Choroid plexus epithelial cell (primary cell): ENCODE results near the gene AP4S1.

Source experiments
- DNase-seq: peaks from one replicate; pipeline ENCODE4 v3.0.0-alpha.2; 2010; ENCODE audit warnings: low read depth
- H3K4me3 ChIP-seq: 2 replicates; pipeline ENCODE4 v1.5.1; 2011; ENCODE audit warnings: low read depth, mild to moderate bottlenecking, control low read depth, low read length, moderate library complexity
- TF ChIP-seq, protein P1 (sequence below): conservative IDR thresholded peaks from 2 replicates; pipeline ENCODE4 v1.5.1; 2011; ENCODE audit warnings: low read depth, mild to moderate bottlenecking, control low read depth, inconsistent platforms, low read length, moderate library complexity

The AP4S1 gene

DNA sequence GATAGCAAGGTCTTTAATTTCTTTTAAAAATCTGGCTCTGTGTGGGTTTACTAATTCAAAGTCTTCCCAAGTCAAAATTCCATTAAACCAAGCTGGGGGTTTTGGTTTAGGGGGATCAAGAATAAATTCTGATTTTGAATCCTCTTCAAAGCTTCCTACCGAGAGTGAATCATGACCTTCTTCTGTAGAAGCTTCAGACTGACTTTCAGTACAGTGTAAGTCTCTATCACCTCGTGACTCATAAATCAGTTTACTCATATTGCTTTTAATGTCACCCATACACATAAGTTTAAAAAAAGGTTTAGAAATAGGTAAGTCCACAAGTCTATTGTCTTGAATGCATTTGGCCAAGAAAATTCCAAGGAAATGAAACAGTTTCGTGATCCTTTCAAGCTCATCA lies 81.3 kb downstream of the AP4S1 start:
- no peak overlapping the region for H3K4me3 ChIP-seq
- TF ChIP-seq, protein P1, sequence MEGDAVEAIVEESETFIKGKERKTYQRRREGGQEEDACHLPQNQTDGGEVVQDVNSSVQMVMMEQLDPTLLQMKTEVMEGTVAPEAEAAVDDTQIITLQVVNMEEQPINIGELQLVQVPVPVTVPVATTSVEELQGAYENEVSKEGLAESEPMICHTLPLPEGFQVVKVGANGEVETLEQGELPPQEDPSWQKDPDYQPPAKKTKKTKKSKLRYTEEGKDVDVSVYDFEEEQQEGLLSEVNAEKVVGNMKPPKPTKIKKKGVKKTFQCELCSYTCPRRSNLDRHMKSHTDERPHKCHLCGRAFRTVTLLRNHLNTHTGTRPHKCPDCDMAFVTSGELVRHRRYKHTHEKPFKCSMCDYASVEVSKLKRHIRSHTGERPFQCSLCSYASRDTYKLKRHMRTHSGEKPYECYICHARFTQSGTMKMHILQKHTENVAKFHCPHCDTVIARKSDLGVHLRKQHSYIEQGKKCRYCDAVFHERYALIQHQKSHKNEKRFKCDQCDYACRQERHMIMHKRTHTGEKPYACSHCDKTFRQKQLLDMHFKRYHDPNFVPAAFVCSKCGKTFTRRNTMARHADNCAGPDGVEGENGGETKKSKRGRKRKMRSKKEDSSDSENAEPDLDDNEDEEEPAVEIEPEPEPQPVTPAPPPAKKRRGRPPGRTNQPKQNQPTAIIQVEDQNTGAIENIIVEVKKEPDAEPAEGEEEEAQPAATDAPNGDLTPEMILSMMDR, result no peak
- DNase-seq, result peak; percentile 40

- DNase-seq, result no peak
- no peak overlapping the region for H3K4me3 ChIP-seq
- TF ChIP-seq, protein P1, result no peak
Observed at GRCh38 chr14:31109257-31109656, 83.8 kb downstream of the AP4S1 start.

DNA sequence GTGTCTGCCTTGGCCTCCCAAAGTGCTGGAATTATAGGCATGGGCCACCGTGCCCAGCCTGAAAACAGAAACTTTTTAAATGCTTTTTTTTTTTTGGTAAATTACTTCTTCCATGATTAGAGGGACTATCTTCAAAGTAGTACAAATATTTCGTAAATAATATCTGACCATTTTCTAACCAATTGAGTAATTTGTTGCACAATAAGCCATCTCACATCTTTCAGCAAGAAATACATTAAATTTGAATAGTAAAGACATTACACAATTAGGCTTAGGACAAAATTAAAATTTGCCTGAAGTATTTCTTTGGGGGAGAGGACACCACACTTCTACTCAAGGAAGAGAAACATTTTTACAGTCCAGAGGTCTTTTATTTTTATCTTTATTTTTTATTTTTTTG lies 85.4 kb downstream of the AP4S1 start:
- DNase-seq, result no peak
- H3K4me3 ChIP-seq, result no peak overlapping the region
- TF ChIP-seq, protein P1, result no peak

- TF ChIP-seq, protein P1, result no peak
Observed at GRCh38 chr14:31113794-31114193, 88.3 kb downstream of the AP4S1 start.

DNA sequence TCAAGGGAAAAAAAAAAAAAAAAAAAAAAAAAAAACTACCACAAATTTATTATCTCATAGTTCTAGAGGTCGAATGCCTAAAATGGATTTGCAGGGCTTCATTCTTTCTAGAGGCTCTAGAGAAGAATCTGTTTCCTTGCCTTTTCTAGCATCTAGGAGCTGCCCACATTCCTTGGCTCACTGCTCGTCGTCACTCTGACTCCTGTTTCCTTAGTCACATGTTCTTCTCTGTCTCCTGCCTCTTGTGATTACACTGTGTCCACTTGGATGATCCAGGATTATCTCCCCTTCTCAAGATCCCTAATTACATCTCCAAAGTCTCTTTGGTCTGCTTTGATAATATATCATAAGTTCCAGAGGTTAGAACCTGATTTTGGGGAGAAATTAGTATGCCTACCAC lies 93.4 kb downstream of the AP4S1 start:
- TF ChIP-seq, protein P1, result no peak
- H3K4me3 ChIP-seq, result no peak overlapping the region
- peak; percentile 57 for DNase-seq

More at GRCh38 chr14:31113794-31114193, 88.3 kb downstream of the AP4S1 start:
- H3K4me3 ChIP-seq, result no peak overlapping the region
- DNase-seq, result no peak

GRCh38 chr14:31122098-31122611 lies 96.7 kb downstream of the AP4S1 start:
- H3K4me3 ChIP-seq, result no peak overlapping the region
- TF ChIP-seq, protein P1, result no peak
- DNase-seq, result peak; percentile 38

DNA sequence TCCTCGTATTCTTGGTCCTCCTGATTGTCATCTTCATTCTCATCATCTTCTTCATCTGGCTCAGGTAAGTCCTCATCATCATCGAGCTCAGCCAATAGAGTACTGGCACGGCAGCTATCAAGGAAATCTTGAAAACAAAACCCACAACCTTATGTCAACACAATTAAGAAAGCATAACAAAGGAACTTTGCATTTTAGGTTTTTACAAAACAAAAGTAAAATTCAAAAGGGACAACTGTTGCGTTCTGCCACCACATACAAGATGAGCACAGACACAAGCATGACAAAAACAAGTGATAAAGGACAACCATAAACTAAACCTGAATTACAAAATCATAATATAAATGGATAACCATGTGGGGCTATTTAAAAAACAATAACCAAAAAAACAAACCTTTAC lies 97.5 kb downstream of the AP4S1 start:
- DNase-seq, result no peak
- H3K4me3 ChIP-seq, result no peak overlapping the region
- TF ChIP-seq, protein P1, result no peak
